Left ventricle myocardium inferior (tissue), 1 donor: ENCODE results near the gene WBP1L. TPM values are rescaled to one million over a fixed set of nuclear protein-coding genes. Genes with fewer than 3 reads are reported as not detected.
"Not testable (repeated sequence)": the region's sequence is repeated elsewhere in the genome, so short reads cannot be mapped to it uniquely, and the experiment has no call there.

Experiments
- DNase-seq: peaks from one replicate; pipeline ENCODE4 v3.0.0-alpha.2; 2020
- H3K27ac ChIP-seq: fragments of 200-600 bp; replicated peaks from 2 replicates; pipeline ENCODE4 v1.8.0; 2021
- H3K27me3 ChIP-seq: fragments of 200-600 bp; 2 replicates; pipeline ENCODE4 v1.8.0; 2021; ENCODE audit warnings: low read depth
- H3K36me3 ChIP-seq: fragments of 200-600 bp; 2 replicates; pipeline ENCODE4 v1.8.0; 2021
- H3K4me1 ChIP-seq: fragments of 200-600 bp; 2 replicates; pipeline ENCODE4 v1.8.0; 2021
- H3K4me3 ChIP-seq: fragments of 200-600 bp; 2 replicates; pipeline ENCODE4 v1.8.0; 2021; ENCODE audit warnings: mild to moderate bottlenecking, moderate library complexity
- H3K9me3 ChIP-seq: fragments of 200-600 bp; replicated peaks from 2 replicates; pipeline ENCODE4 v1.8.0; 2021
- CTCF ChIP-seq: fragments of 200-600 bp; IDR thresholded peaks from 2 replicates; pipeline ENCODE4 v1.8.0; 2021; ENCODE audit warnings: antibody characterized with exemption, mild to moderate bottlenecking, borderline replicate concordance
- intact Hi-C: fragments of 100-400 bp; cut with micrococcal nuclease; formaldehyde crosslinking; loops from one replicate; pipeline ENCODE4 v1.11.0; 2022
- long read RNA-seq: library from polyadenylated mRNA; unstranded; transcript quantifications from one replicate; pipeline ENCODE4 v2.0.0, GENCODE V29; 2021
- total RNA-seq: library from RNA; stranded (reverse); fragmentation: NEBNext Ultra II Directional; extraction: Animal tissue kit (Norgen Biotek cat#: 25700); gene quantifications from one replicate; pipeline ENCODE4 v1.2.1, GENCODE V29; 2021
- donor health status: DM: no; HTN: yes; CAD: no; lungs with severe emphysema.

Gene WBP1L
- 22.6 TPM for total RNA-seq
- long read RNA-seq, full-length matches to known transcripts: 11 of 23 reads
- long read RNA-seq, partial matches to known transcripts: 11 of 23 reads
- long read RNA-seq, other reads (novel, unspliced or antisense): 1 of 23 reads

DNA sequence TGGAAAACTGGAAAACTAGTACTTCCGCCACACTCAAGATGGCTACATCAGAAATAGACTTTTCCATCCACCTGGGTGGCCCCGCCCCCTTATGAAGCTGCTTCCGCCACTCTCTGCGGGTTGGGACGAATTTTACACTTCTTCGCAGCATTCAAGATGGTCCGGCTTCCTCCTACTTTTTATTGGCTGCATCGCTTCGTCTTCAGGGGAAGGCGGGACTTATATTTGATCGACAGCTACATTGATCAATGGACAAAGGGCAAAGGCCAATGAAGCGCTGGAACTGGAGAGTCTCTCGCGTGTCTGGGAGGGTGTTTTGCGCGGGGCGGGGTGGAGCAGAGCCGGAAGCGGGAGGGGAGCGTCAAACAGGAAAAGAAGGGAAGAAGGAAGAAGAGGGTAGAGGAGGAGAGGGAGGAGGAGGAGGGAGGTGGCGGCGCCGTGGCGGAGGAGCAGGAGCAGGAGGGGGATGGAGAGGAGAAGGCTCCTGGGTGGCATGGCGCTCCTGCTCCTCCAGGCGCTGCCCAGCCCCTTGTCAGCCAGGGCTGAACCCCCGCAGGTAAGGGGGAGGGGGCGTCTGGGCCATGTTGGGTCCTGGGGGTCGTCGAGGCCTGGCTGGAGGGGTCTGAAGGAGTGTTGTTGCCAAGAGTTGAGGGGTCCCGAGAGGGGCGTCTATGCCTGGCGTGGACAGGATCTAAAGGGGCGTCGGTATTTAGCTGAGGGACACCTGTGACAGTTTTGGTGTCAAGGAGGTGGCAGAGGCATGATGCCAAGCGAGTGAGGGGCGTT is at the start of gene WBP1L:
TSS of gene WBP1L (plus strand) at position 361 of the 786 bp plus-strand sequence. CDS start at position 467, 106 bp downstream.
- intact Hi-C loops: no loop called here
- peak; percentile 95 for DNase-seq
- Histone ChIP-seq H3K4me1 (peaks cover 43% of the 10 kb centered on the region), H3K4me3 (peak within 1 kb of the TSS; percentile 90), H3K27ac (peak within 1 kb of the TSS; percentile 87), H3K36me3 (no peaks in the 10 kb centered on the region), H3K9me3 (no peaks in the 10 kb centered on the region), H3K27me3 (no peaks in the 10 kb centered on the region)
- TF ChIP-seq CTCF: no peak

DNA sequence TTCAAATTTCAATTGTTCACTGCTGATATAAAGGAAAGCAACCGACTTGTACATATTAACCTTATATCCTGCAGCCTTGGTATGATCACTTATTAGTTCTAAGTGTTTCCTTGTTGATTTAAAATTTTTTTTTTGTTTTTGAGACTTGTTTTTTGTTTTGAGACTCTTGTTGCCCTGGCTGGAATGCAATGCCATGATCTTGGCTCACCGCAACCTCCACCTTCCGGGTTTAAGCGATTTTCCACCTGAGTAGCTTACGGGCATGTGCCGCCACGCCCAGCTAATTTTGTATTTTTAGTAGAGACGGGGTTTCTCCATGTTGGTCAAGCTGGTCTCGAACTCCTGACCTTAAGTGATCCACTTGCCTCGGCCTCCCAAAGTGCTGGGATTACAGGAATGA is 48.3 kb upstream of the WBP1L start:
- intact Hi-C loops, H3K27ac ChIP-seq, H3K9me3 ChIP-seq, DNase-seq, H3K4me3 ChIP-seq, H3K4me1 ChIP-seq, H3K27me3 ChIP-seq: not testable (repeated sequence)
- peaks cover 61% of the 10 kb centered on the region for H3K36me3 ChIP-seq

GRCh38 chr10:102696736-102697135 is 47.0 kb upstream of the WBP1L start:
- H3K4me1 ChIP-seq: no peaks in the 10 kb centered on the region
- no peak for TF ChIP-seq CTCF
- no peak overlapping the region for H3K4me3 ChIP-seq
- DNase-seq: no peak
- intact Hi-C loops: no loop called here
- H3K36me3 ChIP-seq: peaks cover 61% of the 10 kb centered on the region
- no peak overlapping the region for H3K27ac ChIP-seq
- no peaks in the 10 kb centered on the region for H3K27me3 ChIP-seq
- no peaks in the 10 kb centered on the region for H3K9me3 ChIP-seq

DNA sequence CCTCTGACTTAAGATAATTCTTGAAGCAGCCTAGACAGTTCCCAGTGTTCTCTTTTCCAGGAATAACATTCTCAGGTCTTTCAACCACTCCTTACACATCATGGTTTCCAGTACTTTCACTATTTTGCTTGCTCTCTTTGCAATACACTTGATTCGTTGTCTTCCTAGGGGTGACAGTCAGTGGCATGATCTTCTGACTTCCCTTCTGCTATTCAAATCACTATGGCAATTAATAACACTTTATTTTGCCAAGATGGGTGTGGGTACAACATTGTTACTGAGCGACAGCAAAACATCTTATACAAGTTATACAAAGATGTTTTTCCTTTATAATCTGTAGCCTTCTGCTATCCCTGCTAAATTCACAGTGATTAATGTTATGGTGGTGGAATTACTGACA is 44.9 kb upstream of the WBP1L start:
- intact Hi-C loops: no loop called here
- no peak for DNase-seq
- Histone ChIP-seq H3K4me1 (no peaks in the 10 kb centered on the region), H3K9me3 (no peaks in the 10 kb centered on the region), H3K27ac (no peak overlapping the region), H3K27me3 (no peaks in the 10 kb centered on the region), H3K36me3 (peaks cover 50% of the 10 kb centered on the region), H3K4me3 (no peak overlapping the region)
- no peak for TF ChIP-seq CTCF

- no peaks in the 10 kb centered on the region for H3K27me3 ChIP-seq
- H3K4me3 ChIP-seq: no peak overlapping the region
- intact Hi-C loops: no loop called here
- H3K9me3 ChIP-seq: no peaks in the 10 kb centered on the region
- H3K36me3 ChIP-seq: peaks cover 40% of the 10 kb centered on the region
- TF ChIP-seq CTCF: no peak
- H3K4me1 ChIP-seq: no peaks in the 10 kb centered on the region
- no peak overlapping the region for H3K27ac ChIP-seq
- DNase-seq: no peak
Measured at GRCh38 chr10:102701272-102701671, 42.5 kb upstream of the WBP1L start.

- H3K4me1 ChIP-seq: no peaks in the 10 kb centered on the region
- no peak for TF ChIP-seq CTCF
- intact Hi-C loops: no loop called here
Measured at GRCh38 chr10:102701796-102702195, 42.0 kb upstream of the WBP1L start.

More at GRCh38 chr10:102701796-102702195, 42.0 kb upstream of the WBP1L start:
- Histone ChIP-seq H3K4me3 (no peak overlapping the region), H3K36me3 (peaks cover 34% of the 10 kb centered on the region), H3K27ac (no peak overlapping the region), H3K9me3 (no peaks in the 10 kb centered on the region), H3K27me3 (no peaks in the 10 kb centered on the region)
- DNase-seq: no peak
